PC-3 (cell line): ENCODE measurements around the gene CLSTN1. TPM values are rescaled to one million over a fixed set of nuclear protein-coding genes. Genes with fewer than 3 reads are reported as not detected.

Experiments used
- ATAC-seq: fragments of 200-7000 bp; cut with Tn5 transposase; 2 replicates; pipeline ENCODE4 v1.9.1; 2020; ENCODE audit warnings: mild to moderate bottlenecking, moderate library complexity
- BruUV-seq: library from RNA; stranded (reverse); fragments of 400-500 nt; replicated peaks from 2 replicates; lab custom pipeline; 2021; lab: Mats Ljungman, UMichigan
- CTCF ChIA-PET: fragments of 300-600 bp; sonication (Branson Sonifier 250); formaldehyde crosslinking; loops from one replicate; lab custom pipeline; 2022; ENCODE audit warnings: antibody characterized with exemption; lab: Charles Lee
- POLR2A ChIA-PET: fragments of 300-600 bp; sonication (Branson Sonifier 250); formaldehyde crosslinking; loops from one replicate; lab custom pipeline; 2022; ENCODE audit warnings: antibody characterized with exemption; ENCODE audit not compliant: unreplicated experiment; lab: Charles Lee
- DNase-seq: peaks from one replicate; pipeline ENCODE4 v3.0.0-alpha.2; 2015
- H2AFZ ChIP-seq: fragments of 300-600 bp; sonication (generic); 2 replicates; pipeline ENCODE4 v1.6.0; 2016; ENCODE audit warnings: antibody characterized with exemption, low read length
- H3F3A ChIP-seq: fragments of 300-600 bp; sonication (generic); one replicate; pipeline ENCODE4 v1.6.0; 2017; ENCODE audit warnings: antibody characterized with exemption, low read length, control low read depth, mild to moderate bottlenecking; ENCODE audit not compliant: unreplicated experiment
- H3K27ac ChIP-seq: fragments of 300-600 bp; sonication (generic); 2 replicates; pipeline ENCODE4 v1.5.1; 2016; ENCODE audit warnings: mild to moderate bottlenecking, low read length
- H3K27me3 ChIP-seq: fragments of 300-600 bp; sonication (generic); 2 replicates; pipeline ENCODE4 v1.6.1; 2016; ENCODE audit warnings: low read length, mixed read lengths
- H3K36me3 ChIP-seq: fragments of 300-600 bp; sonication (generic); 2 replicates; pipeline ENCODE4 v1.6.1; 2016; ENCODE audit warnings: low read depth, mixed run types, low read length, mixed read lengths
- H3K4me1 ChIP-seq: fragments of 300-600 bp; sonication (generic); 2 replicates; pipeline ENCODE4 v1.5.1; 2016; ENCODE audit warnings: low read length; ENCODE audit not compliant: insufficient read depth
- H3K4me2 ChIP-seq: fragments of 300-600 bp; sonication (generic); 2 replicates; pipeline ENCODE4 v1.6.0; 2016; ENCODE audit warnings: low read length
- H3K4me3 ChIP-seq: fragments of 300-600 bp; sonication (generic); 2 replicates; pipeline ENCODE4 v1.5.1; 2016; ENCODE audit warnings: mild to moderate bottlenecking, low read length, mixed read lengths
- H3K79me2 ChIP-seq: fragments of 300-600 bp; sonication (generic); 2 replicates; pipeline ENCODE4 v1.6.1; 2017; ENCODE audit warnings: low read length, mixed read lengths
- H3K9ac ChIP-seq: fragments of 300-600 bp; sonication (generic); 2 replicates; pipeline ENCODE4 v1.6.0; 2016; ENCODE audit warnings: mild to moderate bottlenecking, low read length
- H3K9me2 ChIP-seq: fragments of 300-600 bp; sonication (generic); replicated peaks from 2 replicates; pipeline ENCODE4 v1.6.1; 2016; ENCODE audit warnings: mixed run types, low read length, mixed read lengths
- H3K9me3 ChIP-seq: fragments of 300-600 bp; sonication (generic); 2 replicates; pipeline ENCODE4 v1.6.1; 2016; ENCODE audit warnings: low read length, mixed read lengths
- H4K20me1 ChIP-seq: fragments of 300-600 bp; sonication (generic); 2 replicates; pipeline ENCODE4 v1.6.1; 2016; ENCODE audit warnings: low read length, mixed read lengths
- EZH2 ChIP-seq: fragments of 300-600 bp; sonication (generic); IDR thresholded peaks from one replicate; pipeline ENCODE4 v1.6.1; 2017; ENCODE audit warnings: antibody characterized with exemption, mild to moderate bottlenecking, low read length; ENCODE audit not compliant: unreplicated experiment
- EZH2phosphoT487 ChIP-seq: fragments of 300-600 bp; sonication (generic); IDR thresholded peaks from 2 replicates; pipeline ENCODE4 v1.6.1; 2018; ENCODE audit warnings: mild to moderate bottlenecking, antibody characterized with exemption, low read length, borderline replicate concordance
- intact Hi-C: fragments of 100-400 bp; cut with micrococcal nuclease; formaldehyde crosslinking; loops from 2 replicates; pipeline ENCODE4 v1.9.0; 2023
- total RNA-seq: library from RNA; depleted of rRNA; stranded (reverse); fragments of >200 nt; gene quantifications from 2 replicates; pipeline ENCODE4 v1.2.3, GENCODE V29; 2014
- TF ChIP-seq, protein P1 (sequence below): fragments of 300-600 bp; sonication (generic); conservative IDR thresholded peaks from 2 replicates; pipeline ENCODE4 v1.5.1; 2017; ENCODE audit warnings: antibody characterized with exemption, low read depth, mild to moderate bottlenecking, low read length

Gene CLSTN1
- total RNA-seq, 1 experiment from 2014 or later, result 98.3 TPM

DNA sequence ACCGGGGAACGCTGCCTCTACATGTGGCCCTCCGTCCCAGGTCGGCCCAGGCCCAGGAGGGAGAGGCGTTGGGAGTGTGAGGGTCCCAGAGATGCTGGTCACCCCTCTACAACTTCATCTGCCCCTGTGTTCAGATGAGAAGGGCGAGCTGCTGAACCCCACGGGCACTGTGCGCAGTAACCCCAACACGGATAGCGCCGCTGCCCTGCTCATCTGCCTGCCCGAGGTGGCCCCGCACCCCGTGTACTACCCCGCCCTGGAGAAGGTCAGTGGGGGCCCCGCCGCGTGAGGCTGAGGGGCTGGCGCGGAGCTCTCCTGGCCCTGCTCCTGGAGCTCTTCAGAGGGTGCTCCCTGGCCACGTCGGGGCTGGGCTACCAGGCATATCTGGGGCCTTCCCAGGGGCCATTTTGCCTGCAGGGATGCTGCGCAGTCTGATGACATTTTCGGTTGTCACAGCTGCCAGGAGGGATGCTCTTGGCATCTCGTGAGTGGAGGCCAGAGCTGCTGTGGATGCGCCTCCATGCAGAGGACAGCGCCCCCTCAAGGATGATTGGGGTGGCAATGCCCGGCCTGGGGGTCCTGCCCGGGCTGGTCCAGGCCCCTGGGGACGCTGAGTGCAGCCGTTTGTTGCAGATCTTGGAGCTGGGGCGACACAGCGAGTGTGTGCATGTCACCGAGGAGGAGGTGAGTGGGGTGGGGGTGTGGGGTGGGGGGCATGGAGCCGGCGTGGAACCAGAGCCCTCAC lies 103.6 kb downstream of the CLSTN1 start:
- Histone ChIP-seq H3K27ac (peak overlapping the region; percentile 69; the same call in 1 of the 2 replicates), H3K4me2 (no peak overlapping the region), H3K9me2 (no peaks in the 10 kb centered on the region), H4K20me1 (no peaks in the 10 kb centered on the region), H3K4me3 (no peak overlapping the region), H3K4me1 (peaks cover 18% of the 10 kb centered on the region), H3F3A (no peaks in the 10 kb centered on the region), H3K79me2 (no peaks in the 10 kb centered on the region), H3K27me3 (no peaks in the 10 kb centered on the region), H3K9ac (no peak overlapping the region), H3K9me3 (no peaks in the 10 kb centered on the region), H2AFZ (no peak overlapping the region), H3K36me3 (peaks cover 14% of the 10 kb centered on the region; the same call in 1 of the 2 replicates)
- no peak for ATAC-seq
- ChIA-PET CTCF (interaction anchor here (1.0 to 1.2 kb wide), 2 partner anchors 47 to 93 kb away, joined by 5 to 6 read pairs; no protein-coding TSS in a partner anchor), POLR2A (no interaction called here)
- intact Hi-C loops, result loop anchor here (2.0 kb wide), 1 partner anchor 93 kb away; no protein-coding TSS in a partner anchor
- DNase-seq, result no peak
- TF ChIP-seq EZH2phosphoT487 (no peak), EZH2 (no peak)
- TF ChIP-seq, protein P1, sequence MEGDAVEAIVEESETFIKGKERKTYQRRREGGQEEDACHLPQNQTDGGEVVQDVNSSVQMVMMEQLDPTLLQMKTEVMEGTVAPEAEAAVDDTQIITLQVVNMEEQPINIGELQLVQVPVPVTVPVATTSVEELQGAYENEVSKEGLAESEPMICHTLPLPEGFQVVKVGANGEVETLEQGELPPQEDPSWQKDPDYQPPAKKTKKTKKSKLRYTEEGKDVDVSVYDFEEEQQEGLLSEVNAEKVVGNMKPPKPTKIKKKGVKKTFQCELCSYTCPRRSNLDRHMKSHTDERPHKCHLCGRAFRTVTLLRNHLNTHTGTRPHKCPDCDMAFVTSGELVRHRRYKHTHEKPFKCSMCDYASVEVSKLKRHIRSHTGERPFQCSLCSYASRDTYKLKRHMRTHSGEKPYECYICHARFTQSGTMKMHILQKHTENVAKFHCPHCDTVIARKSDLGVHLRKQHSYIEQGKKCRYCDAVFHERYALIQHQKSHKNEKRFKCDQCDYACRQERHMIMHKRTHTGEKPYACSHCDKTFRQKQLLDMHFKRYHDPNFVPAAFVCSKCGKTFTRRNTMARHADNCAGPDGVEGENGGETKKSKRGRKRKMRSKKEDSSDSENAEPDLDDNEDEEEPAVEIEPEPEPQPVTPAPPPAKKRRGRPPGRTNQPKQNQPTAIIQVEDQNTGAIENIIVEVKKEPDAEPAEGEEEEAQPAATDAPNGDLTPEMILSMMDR, result no peak
- BruUV-seq, result no TSS peak

GRCh38 chr1:9718006-9718680 lies 105.6 kb downstream of the CLSTN1 start:
- H4K20me1 ChIP-seq, result no peaks in the 10 kb centered on the region
- H3K27ac ChIP-seq, result no peak overlapping the region
- peaks cover 18% of the 10 kb centered on the region for H3K4me1 ChIP-seq
- no peak overlapping the region for H3K4me2 ChIP-seq
- DNase-seq (no peak), ATAC-seq (no peak)
- H3K9me3 ChIP-seq, result no peaks in the 10 kb centered on the region
- H3K79me2 ChIP-seq, result no peaks in the 10 kb centered on the region
- intact Hi-C loops, result loop anchor here (2.0 kb wide), 1 partner anchor 91 kb away; no protein-coding TSS in a partner anchor
- no peak for TF ChIP-seq EZH2phosphoT487
- TF ChIP-seq EZH2, result no peak
- TF ChIP-seq, protein P1, result no peak
- H3F3A ChIP-seq, result no peaks in the 10 kb centered on the region
- H2AFZ ChIP-seq, result no peak overlapping the region
- no peaks in the 10 kb centered on the region for H3K27me3 ChIP-seq
- CTCF ChIA-PET, result no interaction called here
- H3K36me3 ChIP-seq, result peaks cover 7% of the 10 kb centered on the region; the same call in 1 of the 2 replicates
- H3K9ac ChIP-seq, result no peak overlapping the region
- POLR2A ChIA-PET, result no interaction called here
- H3K4me3 ChIP-seq, result no peak overlapping the region
- no TSS peak for BruUV-seq
- H3K9me2 ChIP-seq, result no peaks in the 10 kb centered on the region
